Endothelial cell of umbilical vein (primary cell): Measurements from ENCODE around the gene COQ9. TPM values are rescaled to one million over a fixed set of nuclear protein-coding genes. Genes with fewer than 3 reads are reported as not detected.
A peak's percentile ranks its signal among the peaks of the same experiment; 100 is the strongest.

Source experiments
- BruUV-seq: library from RNA; stranded (reverse); fragments of 400-500 nt; replicated peaks from 2 replicates; lab custom pipeline; 2021; lab: Mats Ljungman, UMichigan
- CTCF ChIA-PET: fragments of 300-600, 350-600 bp; sonication (Branson Sonifier 250); formaldehyde crosslinking; loops from one replicate; lab custom pipeline; 2021; ENCODE audit warnings: antibody characterized with exemption, inconsistent platforms; lab: Charles Lee
- POLR2A ChIA-PET: fragments of 300-600, 350-600 bp; sonication (Branson Sonifier 250); formaldehyde crosslinking; loops from one replicate; lab custom pipeline; 2021; ENCODE audit warnings: antibody characterized with exemption, inconsistent platforms; lab: Charles Lee
- DNase-seq: peaks from one replicate; pipeline ENCODE4 v3.0.0-alpha.2; 2011; ENCODE audit warnings: low read depth, low spot score
- FAIRE-seq: peaks from 2 replicates; lab custom pipeline; 2011; peaks lifted over from hg19 to GRCh38; lab: Jason Lieb, UNC
- H2AFZ ChIP-seq: 2 replicates; pipeline ENCODE4 v1.6.0; 2012; ENCODE audit warnings: low read depth, low read length, control low read depth, inconsistent platforms
- H3K27ac ChIP-seq: 2 replicates; pipeline ENCODE4 v1.5.1; 2011; ENCODE audit warnings: low read depth, mild to moderate bottlenecking, control low read depth, low read length, moderate library complexity; ENCODE audit not compliant: insufficient read depth
- H3K27me3 ChIP-seq, 2 experiments: 2 replicates each; pipeline versions ENCODE4 v1.6.0 to v1.6.1; 2011; ENCODE audit warnings: low read length in 2 of 2, mixed read lengths in 1 of 2; ENCODE audit not compliant: control insufficient read depth in 2 of 2, insufficient read depth in 2 of 2
- H3K36me3 ChIP-seq, 2 experiments: 2 replicates in 1 of 2; 3 replicates in 1 of 2; pipeline ENCODE4 v1.5.1; 2011; ENCODE audit warnings: low read length in 2 of 2, mild to moderate bottlenecking in 1 of 2, moderate library complexity in 1 of 2; ENCODE audit not compliant: control insufficient read depth in 2 of 2, insufficient read depth in 2 of 2; ENCODE audit errors: extremely low read depth in 1 of 2
- H3K4me1 ChIP-seq: 3 replicates; pipeline ENCODE4 v1.5.1; 2011; ENCODE audit warnings: mild to moderate bottlenecking, low read length; ENCODE audit not compliant: control insufficient read depth, insufficient read depth; ENCODE audit errors: extremely low read depth
- H3K4me2 ChIP-seq: 2 replicates; pipeline ENCODE4 v1.6.1; 2011; ENCODE audit warnings: low read length, control low read depth, mixed read lengths; ENCODE audit not compliant: insufficient read depth
- H3K4me3 ChIP-seq, 3 experiments: fragments of 200-600 bp in 1 of 3; sonication (generic), shearing (Covaris generic) in 1 of 3; replicated peaks in 1 of 3; 2 replicates each; pipeline ENCODE4 v1.5.1; 2011 to 2016; ENCODE audit warnings: control low read depth in 3 of 3, low read length in 3 of 3, mild to moderate bottlenecking in 2 of 3, inconsistent platforms in 1 of 3, low read depth in 1 of 3, moderate library complexity in 1 of 3; ENCODE audit not compliant: insufficient read depth in 1 of 3
- H3K79me2 ChIP-seq: 2 replicates; pipeline ENCODE4 v1.6.0; 2012; ENCODE audit warnings: low read length, inconsistent platforms; ENCODE audit not compliant: control insufficient read depth, insufficient read depth
- H3K9ac ChIP-seq: replicated peaks from 2 replicates; pipeline ENCODE3; 2011; ENCODE audit warnings: low read length, control low read depth; ENCODE audit not compliant: insufficient read depth; ENCODE audit errors: extremely low read depth
- H3K9me1 ChIP-seq: replicated peaks from 3 replicates; pipeline ENCODE4 v1.6.0; 2011; ENCODE audit warnings: mild to moderate bottlenecking, low read length; ENCODE audit not compliant: control insufficient read depth, insufficient read depth; ENCODE audit errors: extremely low read depth
- H3K9me3 ChIP-seq: replicated peaks from 2 replicates; pipeline ENCODE4 v1.5.1; 2012; ENCODE audit warnings: low read length, inconsistent platforms; ENCODE audit not compliant: control insufficient read depth, insufficient read depth
- H4K20me1 ChIP-seq: replicated peaks from 2 replicates; pipeline ENCODE3; 2011; ENCODE audit warnings: mild to moderate bottlenecking, low read length; ENCODE audit not compliant: control insufficient read depth, insufficient read depth; ENCODE audit errors: extremely low read depth
- EZH2 ChIP-seq: IDR thresholded peaks from 2 replicates; pipeline ENCODE4 v1.6.1; 2012; ENCODE audit warnings: borderline replicate concordance, low read depth, mild to moderate bottlenecking, moderate library complexity, low read length, inconsistent platforms; ENCODE audit not compliant: severe bottlenecking
- FOS ChIP-seq: IDR thresholded peaks from 2 replicates; pipeline ENCODE4 v1.6.1; 2011; ENCODE audit warnings: mild to moderate bottlenecking, low read length, moderate library complexity, borderline replicate concordance; ENCODE audit not compliant: insufficient read depth
- GATA2 ChIP-seq: IDR thresholded peaks from 2 replicates; pipeline ENCODE4 v1.7.0; 2011; ENCODE audit warnings: low read depth, mild to moderate bottlenecking, moderate library complexity, mixed read lengths, low read length; ENCODE audit not compliant: insufficient read length, insufficient read depth
- JUN ChIP-seq: IDR thresholded peaks from 2 replicates; pipeline ENCODE4 v1.6.1; 2011; ENCODE audit warnings: borderline replicate concordance, low read depth; ENCODE audit not compliant: insufficient read length, insufficient read depth
- MYC ChIP-seq: IDR thresholded peaks from one replicate; pipeline ENCODE4 v1.6.1; 2011; ENCODE audit warnings: mild to moderate bottlenecking, low read depth, low read length
- POLR2A ChIP-seq: IDR thresholded peaks from 2 replicates; pipeline ENCODE4 v1.6.1; 2012; ENCODE audit warnings: low read depth, mild to moderate bottlenecking, control low read depth, low read length
- POLR2AphosphoS5 ChIP-seq: IDR thresholded peaks from 2 replicates; pipeline ENCODE4 v1.6.1; 2012; ENCODE audit warnings: low read depth, mild to moderate bottlenecking, control low read depth, low read length, moderate library complexity; ENCODE audit not compliant: insufficient read depth
- dilution Hi-C: fragments of 300-500 bp; cut with MboI; formaldehyde crosslinking; loops from one replicate; pipeline ENCODE4 v1.15.0; 2019; ENCODE audit warnings: low sequenced_read_pairs; ENCODE audit not compliant: extremely low pct_ligation_motif_present
- intact Hi-C: fragments of 100-400 bp; cut with micrococcal nuclease; formaldehyde crosslinking; loops from one replicate; pipeline ENCODE4 v1.10.0; 2022
- polyA plus RNA-seq, 4 experiments: library from polyadenylated mRNA; depleted of rRNA in 3 of 4; stranded (reverse) in 3 of 4; unstranded in 1 of 4; fragments of >200 nt; gene quantifications; 2 replicates each; pipeline versions ENCODE4 v1.2.1 to v1.2.3, GENCODE V29; 2011 to 2012; ENCODE audit warnings: missing spikeins in 1 of 4
- total RNA-seq: library from RNA; stranded (reverse); gene quantifications from 2 replicates; pipeline ENCODE4 v1.2.3, GENCODE V29; 2021
- TF ChIP-seq, protein P1 (sequence below), 2 donors: IDR thresholded peaks; 1 replicate in 1 of 2; 2 replicates in 1 of 2; pipeline ENCODE4 v1.5.1; 2011; ENCODE audit warnings: low read length in 2 of 2, mild to moderate bottlenecking in 2 of 2, moderate library complexity in 2 of 2, control low read depth in 1 of 2, inconsistent platforms in 1 of 2, low read depth in 1 of 2; ENCODE audit not compliant: insufficient read depth in 1 of 2; ENCODE audit errors: extremely low read depth in 1 of 2
- TF ChIP-seq, protein P2 (sequence below): IDR thresholded peaks from 2 replicates; pipeline ENCODE4 v1.6.1; 2011; ENCODE audit not compliant: insufficient read depth, insufficient read length

Gene COQ9
- total and polyA plus RNA-seq, 2 donors (not counting 3 experiments of a cell fraction or from before 2014, with no cell fraction given): 42.5 to 78.3 TPM

DNA sequence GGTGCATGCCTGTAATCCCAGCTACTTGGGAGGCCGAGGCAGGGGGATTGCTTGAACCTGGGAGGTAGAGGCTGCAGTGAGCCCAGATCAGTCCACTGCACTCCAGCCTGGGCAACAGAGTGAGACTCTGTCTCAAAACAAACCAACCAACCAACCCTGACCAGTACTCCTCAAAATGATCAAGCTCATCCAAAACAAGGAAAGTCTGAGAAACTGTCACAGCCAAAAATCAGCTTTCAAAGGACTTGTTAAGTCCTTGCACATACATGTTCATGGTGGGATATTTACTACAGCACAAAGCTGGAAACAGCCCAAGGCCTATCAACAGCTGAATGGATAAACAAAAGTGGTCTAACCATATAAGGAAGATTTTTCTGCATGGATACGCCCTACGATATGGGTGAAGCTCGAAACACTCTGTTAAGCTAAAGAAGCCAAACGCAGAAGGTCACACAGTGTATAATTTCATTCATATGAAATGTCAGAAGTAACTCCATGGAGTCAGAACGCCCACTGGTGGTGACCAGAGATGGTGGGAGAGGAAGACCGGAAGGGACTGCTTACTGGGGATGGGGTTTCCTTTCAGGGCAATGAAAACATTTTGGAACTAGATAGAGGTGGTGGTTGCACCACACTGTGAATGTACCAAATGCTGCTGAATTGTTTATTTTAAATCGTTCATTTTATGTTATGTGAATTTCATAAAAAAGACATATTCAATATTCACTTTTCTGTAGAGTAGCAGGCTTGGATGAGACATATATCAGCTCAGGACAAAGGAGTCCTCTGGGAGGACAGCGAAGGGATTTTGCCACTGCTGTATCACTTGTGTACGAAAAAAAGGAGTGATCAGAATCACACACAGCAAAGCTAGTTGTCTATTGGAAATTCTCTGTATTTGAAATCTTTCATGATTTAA, 25.0 kb upstream of the COQ9 start:
- dilution Hi-C loops: loop anchor here (25.0 kb wide), 1 partner anchor 110 kb away; no protein-coding TSS in a partner anchor
- no TSS peak for BruUV-seq
- no peak overlapping the region for H2AFZ ChIP-seq
- ChIA-PET CTCF (interaction anchor here (0.5 to 16.2 kb wide), 16 partner anchors 10 to 554 kb away, joined by 3 to 507 read pairs (median 3); partner anchors contain the start of genes ARL2BP, CIAPIN1 and COQ9), POLR2A (no interaction called here)
- H3K27me3 ChIP-seq: no peaks in the 10 kb centered on the region
- FAIRE-seq (peak; percentile 63), DNase-seq (peak; percentile 67)
- H3K4me3 ChIP-seq: no peak overlapping the region
- H3K9me1 ChIP-seq: no peaks in the 10 kb centered on the region
- no peaks in the 10 kb centered on the region for H4K20me1 ChIP-seq
- intact Hi-C loops: loop anchor here (1.0 kb wide), 1 partner anchor 122 kb away; no protein-coding TSS in a partner anchor
- H3K36me3 ChIP-seq: peaks cover 2% of the 10 kb centered on the region in 2 experiments
- H3K79me2 ChIP-seq: no peaks in the 10 kb centered on the region
- peaks cover 5% of the 10 kb centered on the region for H3K4me1 ChIP-seq
- no peak overlapping the region for H3K27ac ChIP-seq
- H3K9ac ChIP-seq: no peak overlapping the region
- H3K9me3 ChIP-seq: no peaks in the 10 kb centered on the region
- H3K4me2 ChIP-seq: no peak overlapping the region
- TF ChIP-seq, protein P1, sequence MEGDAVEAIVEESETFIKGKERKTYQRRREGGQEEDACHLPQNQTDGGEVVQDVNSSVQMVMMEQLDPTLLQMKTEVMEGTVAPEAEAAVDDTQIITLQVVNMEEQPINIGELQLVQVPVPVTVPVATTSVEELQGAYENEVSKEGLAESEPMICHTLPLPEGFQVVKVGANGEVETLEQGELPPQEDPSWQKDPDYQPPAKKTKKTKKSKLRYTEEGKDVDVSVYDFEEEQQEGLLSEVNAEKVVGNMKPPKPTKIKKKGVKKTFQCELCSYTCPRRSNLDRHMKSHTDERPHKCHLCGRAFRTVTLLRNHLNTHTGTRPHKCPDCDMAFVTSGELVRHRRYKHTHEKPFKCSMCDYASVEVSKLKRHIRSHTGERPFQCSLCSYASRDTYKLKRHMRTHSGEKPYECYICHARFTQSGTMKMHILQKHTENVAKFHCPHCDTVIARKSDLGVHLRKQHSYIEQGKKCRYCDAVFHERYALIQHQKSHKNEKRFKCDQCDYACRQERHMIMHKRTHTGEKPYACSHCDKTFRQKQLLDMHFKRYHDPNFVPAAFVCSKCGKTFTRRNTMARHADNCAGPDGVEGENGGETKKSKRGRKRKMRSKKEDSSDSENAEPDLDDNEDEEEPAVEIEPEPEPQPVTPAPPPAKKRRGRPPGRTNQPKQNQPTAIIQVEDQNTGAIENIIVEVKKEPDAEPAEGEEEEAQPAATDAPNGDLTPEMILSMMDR (IDR thresholded peaks at IDR 0.05; ENCODE audit: extremely low read depth in 1 of 2, insufficient read depth in 1 of 2, low read depth in 1 of 2, low read length in 2 of 2): peak; percentile 68 to 72
- TF ChIP-seq JUN (no peak), POLR2A (no peak)

DNA sequence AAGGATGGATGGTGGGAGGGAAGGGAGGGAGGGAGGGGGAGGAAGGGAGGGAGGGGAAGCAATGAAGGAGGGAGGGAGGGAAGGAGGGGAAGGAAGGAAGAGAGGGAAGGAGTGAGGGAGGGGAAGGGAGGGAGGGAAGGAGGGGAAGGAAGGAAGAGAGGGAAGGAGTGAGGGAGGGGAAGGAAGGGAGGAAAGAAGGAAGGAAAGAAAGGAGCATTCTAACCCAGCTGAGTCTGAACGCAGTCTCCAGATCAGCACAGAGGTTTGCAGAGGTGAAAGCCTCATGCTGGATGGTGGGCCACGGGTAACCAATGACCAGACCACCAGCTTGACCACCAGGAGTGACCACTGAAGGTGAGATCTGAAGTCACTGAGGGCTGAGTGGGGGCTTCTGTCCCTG, 24.1 kb upstream of the COQ9 start:
- H3K9ac ChIP-seq: no peak overlapping the region
- no peaks in the 10 kb centered on the region for H3K4me1 ChIP-seq
- intact Hi-C loops: no loop called here
- no peaks in the 10 kb centered on the region for H3K27me3 ChIP-seq
- ChIA-PET POLR2A (no interaction called here), CTCF (interaction anchor here (1.0 to 16.2 kb wide), 8 partner anchors 11 to 555 kb away, joined by 3 to 507 read pairs (median 5); no protein-coding TSS in a partner anchor)
- H3K4me3 ChIP-seq: no peak overlapping the region
- no peak overlapping the region for H3K27ac ChIP-seq
- H3K36me3 ChIP-seq: peaks cover 2 to 4% of the 10 kb centered on the region in 2 experiments
- H3K9me3 ChIP-seq: no peaks in the 10 kb centered on the region
- no peak for TF ChIP-seq POLR2A
- TF ChIP-seq FOS: no peak
- TF ChIP-seq, protein P2, sequence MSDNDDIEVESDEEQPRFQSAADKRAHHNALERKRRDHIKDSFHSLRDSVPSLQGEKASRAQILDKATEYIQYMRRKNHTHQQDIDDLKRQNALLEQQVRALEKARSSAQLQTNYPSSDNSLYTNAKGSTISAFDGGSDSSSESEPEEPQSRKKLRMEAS: no peak
- TF ChIP-seq, protein P1 (IDR thresholded peaks at IDR 0.05; ENCODE audit: extremely low read depth in 1 of 2, insufficient read depth in 1 of 2, low read depth in 1 of 2, low read length in 2 of 2): no peak
- no peak for TF ChIP-seq POLR2AphosphoS5
- no peak for TF ChIP-seq MYC
- TF ChIP-seq EZH2: no peak
- TF ChIP-seq JUN: no peak
- TF ChIP-seq GATA2: no peak
- H2AFZ ChIP-seq: no peak overlapping the region
- H3K4me2 ChIP-seq: no peak overlapping the region
- no TSS peak for BruUV-seq
- H3K79me2 ChIP-seq: no peaks in the 10 kb centered on the region
- no peaks in the 10 kb centered on the region for H4K20me1 ChIP-seq
- no peaks in the 10 kb centered on the region for H3K9me1 ChIP-seq
- dilution Hi-C loops: loop anchor here (25.0 kb wide), 1 partner anchor 111 kb away; no protein-coding TSS in a partner anchor
- no peak for DNase-seq
- FAIRE-seq: no peak
